ENCODE data around the gene MARCHF4. TPM values are rescaled to one million over a fixed set of nuclear protein-coding genes. Genes with fewer than 3 reads are reported as not detected.

The MARCHF4 gene
- total RNA-seq, 2 donors from 2014 or later, result 0.08 TPM; not detected in 1

DNA sequence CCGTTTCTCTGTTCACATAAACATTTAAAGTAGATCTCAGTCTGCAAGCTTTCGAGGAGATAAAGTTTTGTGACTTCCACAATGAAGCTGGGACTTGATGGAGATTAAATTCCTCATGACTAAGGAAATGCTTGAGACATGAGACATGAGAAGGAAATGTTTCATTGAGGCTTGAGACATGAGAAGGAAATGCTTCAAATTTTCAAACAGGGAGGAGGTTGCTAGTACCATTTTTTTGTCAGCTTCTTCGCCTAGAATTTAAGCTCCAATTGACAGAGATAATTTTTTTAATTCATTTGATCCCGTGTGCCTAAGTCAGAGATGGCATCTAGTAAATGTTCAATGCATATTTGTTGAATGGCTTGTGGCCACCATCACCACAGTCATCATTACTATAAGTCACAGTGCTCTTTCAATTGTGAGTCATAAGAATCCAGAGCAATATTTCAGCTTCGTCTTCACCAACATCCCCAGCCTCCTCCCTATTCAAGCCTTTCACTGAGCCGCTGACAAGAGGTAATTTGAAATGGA is 543 bp upstream of the MARCHF4 start:
- H3K4me3 ChIP-seq, result no peak overlapping the region
- H3K4me1 ChIP-seq, result peaks cover 0 to 20% of the 10 kb centered on the region in 2 donors
- no peak for DNase-seq (ENCODE audit: low spot score)
- no peak overlapping the region for H3K27ac ChIP-seq
- no peaks in the 10 kb centered on the region for H3K9me3 ChIP-seq
- TF ChIP-seq CTCF (IDR thresholded peaks at IDR 0.05), result no peak
- H3K36me3 ChIP-seq, result no peaks in the 10 kb centered on the region
- H3K27me3 ChIP-seq, result peaks cover 4 to 16% of the 10 kb centered on the region in 2 donors

DNA sequence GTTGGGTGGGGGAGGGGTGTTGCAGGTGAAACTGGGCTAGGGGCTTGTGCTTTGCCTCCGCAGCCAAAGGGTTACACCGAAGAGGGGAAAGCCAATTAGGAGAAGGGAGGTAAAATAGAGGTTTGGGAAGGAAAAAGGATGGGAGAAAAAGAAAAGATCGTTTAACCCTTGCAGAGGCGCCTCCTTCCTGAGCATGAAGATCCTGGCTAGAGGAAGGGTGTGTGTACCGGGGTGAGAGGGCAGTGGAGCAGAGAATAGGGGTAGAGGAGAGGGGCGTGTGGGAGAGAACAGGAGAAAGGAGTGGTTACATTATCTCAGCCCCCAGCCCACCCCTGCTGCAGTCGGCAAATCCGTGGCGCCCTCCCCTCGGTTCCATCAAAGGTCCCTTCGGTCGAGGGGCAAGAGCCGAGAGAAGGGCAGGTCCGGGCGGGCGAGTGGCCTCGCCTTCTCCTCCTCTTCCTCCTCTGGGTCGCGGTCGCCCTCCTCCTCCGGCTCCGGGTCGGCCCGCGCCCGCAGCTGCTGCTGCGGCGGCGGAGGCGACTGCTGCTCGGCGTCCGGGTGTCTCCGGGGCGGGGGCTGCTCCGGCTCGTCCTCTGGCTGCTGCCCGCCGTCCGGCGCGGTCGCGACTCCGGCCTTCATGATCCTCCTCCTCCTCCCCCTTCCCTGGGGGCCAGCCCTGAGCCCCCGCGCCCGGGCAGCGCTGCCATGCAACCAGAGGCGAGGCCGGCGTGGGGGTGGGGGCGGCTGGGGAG is 1.1 kb downstream of the MARCHF4 start:
- no peaks in the 10 kb centered on the region for H3K36me3 ChIP-seq
- H3K9me3 ChIP-seq, result no peaks in the 10 kb centered on the region
- H3K4me1 ChIP-seq, result peaks cover 0 to 20% of the 10 kb centered on the region in 2 donors
- TF ChIP-seq CTCF (IDR thresholded peaks at IDR 0.05), result no peak
- H3K4me3 ChIP-seq, result peak overlapping the region; percentile 17 to 38
- peaks cover 4 to 16% of the 10 kb centered on the region in 2 donors for H3K27me3 ChIP-seq
- no peak for DNase-seq (ENCODE audit: low spot score)
- H3K27ac ChIP-seq, result no peak overlapping the region

GRCh38 chr2:216369821-216370220 is 2.5 kb downstream of the MARCHF4 start:
- Histone ChIP-seq H3K4me1 (peaks cover 0 to 20% of the 10 kb centered on the region in 2 donors), H3K27me3 (peaks cover 4 to 16% of the 10 kb centered on the region in 2 donors), H3K4me3 (no peak overlapping the region), H3K27ac (no peak overlapping the region), H3K9me3 (no peaks in the 10 kb centered on the region), H3K36me3 (no peaks in the 10 kb centered on the region)
- DNase-seq (ENCODE audit: low spot score), result no peak
- no peak for TF ChIP-seq CTCF (IDR thresholded peaks at IDR 0.05)

GRCh38 chr2:216366777-216367471 is 5.4 kb downstream of the MARCHF4 start:
- Histone ChIP-seq H3K27ac (no peak overlapping the region), H3K4me3 (no peak overlapping the region), H3K27me3 (peaks cover 4 to 15% of the 10 kb centered on the region in 2 donors), H3K36me3 (no peaks in the 10 kb centered on the region), H3K4me1 (peaks cover 0 to 12% of the 10 kb centered on the region in 2 donors), H3K9me3 (no peaks in the 10 kb centered on the region)
- no peak for DNase-seq (ENCODE audit: low spot score)
- no peak for TF ChIP-seq CTCF (IDR thresholded peaks at IDR 0.05)

DNA sequence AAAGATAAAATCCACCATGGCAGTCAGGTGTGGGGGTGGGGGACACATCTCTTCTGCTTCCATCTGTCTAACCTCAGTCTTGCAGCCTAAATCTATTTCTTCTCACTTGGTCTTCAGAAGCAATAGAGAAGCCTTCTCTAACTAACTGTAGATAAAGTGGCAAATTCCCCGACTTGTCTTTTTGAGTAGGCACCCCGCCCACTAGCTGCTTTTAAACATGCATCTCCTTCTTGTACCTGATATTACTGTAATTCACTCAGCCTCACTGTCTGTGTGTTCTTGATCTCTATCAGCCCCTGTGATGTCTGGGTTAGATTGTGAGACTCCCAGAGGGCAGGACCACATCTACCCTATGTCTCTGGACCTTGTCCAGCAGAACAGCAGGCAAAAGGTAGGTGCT is 6.8 kb downstream of the MARCHF4 start:
- Histone ChIP-seq H3K27ac (no peak overlapping the region), H3K9me3 (no peaks in the 10 kb centered on the region), H3K4me3 (no peak overlapping the region), H3K4me1 (no peaks in the 10 kb centered on the region), H3K27me3 (peaks cover 0 to under 1% of the 10 kb centered on the region in 2 donors), H3K36me3 (no peaks in the 10 kb centered on the region)
- TF ChIP-seq CTCF (IDR thresholded peaks at IDR 0.05), result no peak
- DNase-seq (ENCODE audit: low spot score), result no peak

Data from right atrium auricular region (tissue), 2 donors.